ENCODE data around the gene SHISAL1.

- TF ChIP-seq CTCF (IDR thresholded peaks at IDR 0.05) (no peak), POLR2AphosphoS5 (IDR thresholded peaks at IDR 0.05) (no peak)
Measured at GRCh38 chr22:44266796-44267760, 45.7 kb downstream of the SHISAL1 start.
